22Rv1 (cell line): Measurements from ENCODE around the gene KRTAP4-8.
"Not testable (repeated sequence)": the region's sequence is repeated elsewhere in the genome, so short reads cannot be mapped to it uniquely, and the experiment has no call there.

Source experiments
- H3K27ac ChIP-seq: fragments of 450-650 bp; 2 replicates; pipeline ENCODE4 v1.5.1; 2017
- CTCF ChIP-seq: fragments of 450-650 bp; IDR thresholded peaks from 2 replicates; pipeline ENCODE4 v1.5.1; 2017; ENCODE audit warnings: mild to moderate bottlenecking
- ZFX ChIP-seq: fragments of 450-650 bp; IDR thresholded peaks from 2 replicates; pipeline ENCODE4 v1.6.1; 2017; ENCODE audit warnings: antibody characterized with exemption, borderline replicate concordance

KRTAP4-8 gene

GRCh38 chr17:41098481-41098880, 539 bp upstream of the KRTAP4-8 start:
- H3K27ac ChIP-seq, result no peak overlapping the region
- TF ChIP-seq CTCF (no peak), ZFX (no peak)

- TF ChIP-seq CTCF, result no peak
- TF ChIP-seq ZFX, result no peak
- no peak overlapping the region for H3K27ac ChIP-seq
Observed at GRCh38 chr17:41096055-41096454, 1.9 kb downstream of the KRTAP4-8 start.

- not testable (repeated sequence) for H3K27ac ChIP-seq
Observed at GRCh38 chr17:41088760-41089352, 9.1 kb downstream of the KRTAP4-8 start.

GRCh38 chr17:41084100-41084856, 13.7 kb downstream of the KRTAP4-8 start, which contains the start of gene KRTAP4-7:
KRTAP4-7 (plus strand) TSS chr17:41084150; CDS start chr17:41084207, 57 bp downstream.
- not testable (repeated sequence) for H3K27ac ChIP-seq

- H3K27ac ChIP-seq, result not testable (repeated sequence)
Observed at GRCh38 chr17:41083427-41083826, 14.5 kb downstream of the KRTAP4-8 start.

GRCh38 chr17:41082626-41083025, 15.3 kb downstream of the KRTAP4-8 start:
- no peak overlapping the region for H3K27ac ChIP-seq

GRCh38 chr17:41076788-41077187, 21.2 kb downstream of the KRTAP4-8 start:
- no peak overlapping the region for H3K27ac ChIP-seq
- no peak for TF ChIP-seq ZFX
- TF ChIP-seq CTCF, result no peak

More at GRCh38 chr17:41082626-41083025, 15.3 kb downstream of the KRTAP4-8 start:
- no peak for TF ChIP-seq CTCF
- no peak for TF ChIP-seq ZFX

- no peak overlapping the region for H3K27ac ChIP-seq
- TF ChIP-seq ZFX (no peak), CTCF (no peak)
Observed at GRCh38 chr17:41073676-41074075, 24.3 kb downstream of the KRTAP4-8 start.
